Measurements from ENCODE around the gene GLA. TPM values are rescaled to one million over a fixed set of nuclear protein-coding genes. Genes with fewer than 3 reads are reported as not detected.

GLA gene
- total and polyA plus RNA-seq, 2 of the 13 experiments (the other 11 are each of a cell fraction or from before 2014, with no cell fraction given), result 31.4 to 59.3 TPM

GRCh38 chrX:101386542-101386885 is 21.2 kb downstream of the GLA start (continued):
- no peak for TF ChIP-seq ZUFSP (CRISPR knock-in tag; IDR thresholded peaks at IDR 0.05; ENCODE audit: borderline replicate concordance)
- TF ChIP-seq ZNF317 (CRISPR knock-in tag; IDR thresholded peaks at IDR 0.05), result no peak
- TF ChIP-seq ESRRA (CRISPR knock-in tag; IDR thresholded peaks at IDR 0.05; ENCODE audit: low read depth), result no peak
- no peak for TF ChIP-seq ZNF784 (CRISPR knock-in tag; IDR thresholded peaks at IDR 0.05; ENCODE audit: borderline replicate concordance)
- TF ChIP-seq ZBTB3 (CRISPR knock-in tag; IDR thresholded peaks at IDR 0.05; ENCODE audit: borderline replicate concordance, low read depth), result no peak
- no peak for TF ChIP-seq CENPBD1 (CRISPR knock-in tag; IDR thresholded peaks at IDR 0.05; ENCODE audit: borderline replicate concordance, low read depth)
- TF ChIP-seq ZNF816 (CRISPR knock-in tag; IDR thresholded peaks at IDR 0.05; ENCODE audit: borderline replicate concordance), result no peak
- TF ChIP-seq ZBTB2 (CRISPR knock-in tag; IDR thresholded peaks at IDR 0.05; ENCODE audit: low read depth), result no peak

Data from HepG2 (cell line).